A549 (cell line): Measurements from ENCODE around the gene KRT36.

ENCODE experiments used
- BHLHE40 ChIP-seq: IDR thresholded peaks from 2 replicates; pipeline ENCODE4 v1.6.1; 2012; ENCODE audit warnings: low read depth, low read length, inconsistent platforms
- CTCF ChIP-seq: fragments of >200 bp; sonication (Bioruptor Twin); formaldehyde crosslinking; IDR thresholded peaks from 3 replicates; pipeline ENCODE4 v1.5.1; 2016
- MYC ChIP-seq: IDR thresholded peaks from 2 replicates; pipeline ENCODE4 v1.6.1; 2012; ENCODE audit warnings: mild to moderate bottlenecking, inconsistent platforms, low read length, improper control_type of control experiment, borderline replicate concordance
- NFE2L2 ChIP-seq: fragments of 150-350 bp; conservative IDR thresholded peaks from 2 replicates; pipeline ENCODE4 v1.6.1; 2014; ENCODE audit warnings: low read length
- POLR2A ChIP-seq: IDR thresholded peaks from 2 replicates; pipeline ENCODE4 v1.6.1; 2012; ENCODE audit warnings: mild to moderate bottlenecking, low read length
- RAD21 ChIP-seq, 2 experiments: fragments of >200 bp in 1 of 2; sonication (Bioruptor Twin) in 1 of 2; formaldehyde crosslinking in 1 of 2; IDR thresholded peaks in 1 of 2; conservative IDR thresholded peaks in 1 of 2; 2 replicates in 1 of 2; 3 replicates in 1 of 2; pipeline ENCODE4 v1.6.1; 2012 to 2018; ENCODE audit warnings: inconsistent platforms in 1 of 2
- REST ChIP-seq: fragments of 200-600 bp; sonication (generic); IDR thresholded peaks from 2 replicates; pipeline ENCODE4 v1.6.1; 2016; ENCODE audit warnings: antibody characterized with exemption, mild to moderate bottlenecking, moderate library complexity
- USF2 ChIP-seq: fragments of 450-650 bp; IDR thresholded peaks from 2 replicates; pipeline ENCODE4 v1.6.1; 2014; ENCODE audit warnings: antibody characterized with exemption

- TF ChIP-seq POLR2A = no peak
- no peak for TF ChIP-seq RAD21 (conservative IDR thresholded peaks at IDR 0.05 in 1 of 2, IDR thresholded peaks at IDR 0.05 in 1 of 2)
- TF ChIP-seq BHLHE40 = no peak
- no peak for TF ChIP-seq USF2
- no peak for TF ChIP-seq NFE2L2
- TF ChIP-seq REST = no peak
- TF ChIP-seq CTCF = no peak
- no peak for TF ChIP-seq MYC
Observed at GRCh38 chr17:41494524-41494923, 4.8 kb upstream of the KRT36 start.
